Hepatocyte (in vitro differentiated cells): ENCODE data around the gene GLI3. TPM values are rescaled to one million over a fixed set of nuclear protein-coding genes. Genes with fewer than 3 reads are reported as not detected.

Experiments
- DNase-seq: peaks from one replicate; pipeline ENCODE4 v3.0.0-alpha.2; 2016; ENCODE audit warnings: low spot score
- H2AFZ ChIP-seq: fragments of 200-600 bp; sonication (generic); 2 replicates; pipeline ENCODE4 v1.6.0; 2016; ENCODE audit warnings: antibody characterized with exemption, mild to moderate bottlenecking
- H3K27ac ChIP-seq: fragments of 200-600 bp; sonication (generic); 2 replicates; pipeline ENCODE4 v1.5.1; 2016; ENCODE audit warnings: mild to moderate bottlenecking
- H3K27me3 ChIP-seq: fragments of 200-600 bp; sonication (generic); 2 replicates; pipeline ENCODE4 v1.6.1; 2016
- H3K36me3 ChIP-seq: fragments of 200-600 bp; sonication (generic); replicated peaks from 2 replicates; pipeline ENCODE4 v1.5.1; 2016; ENCODE audit warnings: low read depth; ENCODE audit not compliant: insufficient read depth
- H3K4me1 ChIP-seq: fragments of 200-600 bp; sonication (generic); 2 replicates; pipeline ENCODE4 v1.5.1; 2016; ENCODE audit warnings: mild to moderate bottlenecking, moderate library complexity; ENCODE audit not compliant: insufficient read depth
- H3K4me2 ChIP-seq: fragments of 200-600 bp; sonication (generic); 2 replicates; pipeline ENCODE4 v1.6.0; 2016
- H3K4me3 ChIP-seq: fragments of 200-600 bp; sonication (generic); 2 replicates; pipeline ENCODE4 v1.5.1; 2016; ENCODE audit warnings: mild to moderate bottlenecking
- H3K79me2 ChIP-seq: fragments of 200-600 bp; sonication (generic); 2 replicates; pipeline ENCODE4 v1.6.0; 2017; ENCODE audit warnings: mild to moderate bottlenecking
- H3K9me2 ChIP-seq: fragments of 200-600 bp; sonication (generic); replicated peaks from 2 replicates; pipeline ENCODE4 v1.6.0; 2017; ENCODE audit warnings: mild to moderate bottlenecking; ENCODE audit not compliant: insufficient read depth
- H3K9me3 ChIP-seq: fragments of 200-600 bp; sonication (generic); 2 replicates; pipeline ENCODE4 v1.5.1; 2016; ENCODE audit warnings: low read depth, mild to moderate bottlenecking
- H4K20me1 ChIP-seq: fragments of 200-600 bp; sonication (generic); 2 replicates; pipeline ENCODE4 v1.6.0; 2016; ENCODE audit warnings: mild to moderate bottlenecking; ENCODE audit not compliant: insufficient read depth, poor library complexity, severe bottlenecking
- CTCF ChIP-seq: fragments of 200-600 bp; sonication (generic); IDR thresholded peaks from 2 replicates; pipeline ENCODE4 v1.5.1; 2016; ENCODE audit warnings: antibody characterized with exemption, mild to moderate bottlenecking; ENCODE audit not compliant: poor library complexity
- EZH2 ChIP-seq: fragments of 200-600 bp; sonication (generic); IDR thresholded peaks from 2 replicates; pipeline ENCODE4 v1.6.1; 2016; ENCODE audit warnings: antibody characterized with exemption, mild to moderate bottlenecking, borderline replicate concordance
- EZH2phosphoT487 ChIP-seq: fragments of 200-600 bp; sonication (generic); IDR thresholded peaks from one replicate; pipeline ENCODE4 v1.6.1; 2018; ENCODE audit warnings: antibody characterized with exemption, mild to moderate bottlenecking, low read depth, moderate library complexity; ENCODE audit not compliant: unreplicated experiment, severe bottlenecking
- WGBS: methylation state at CpG from one replicate; pipeline ENCODE4 v1.1.6; 2016; ENCODE audit warnings: low lambda C conversion rate; ENCODE audit errors: missing lambda C conversion rate; 5-methylcytosine and 5-hydroxymethylcytosine counted together
- polyA plus RNA-seq: library from polyadenylated mRNA; unstranded; fragments of >200 nt; fragmentation: Nextera tagmentation; extraction: Ambion mirVana; gene quantifications from 2 replicates; pipeline ENCODE4 v1.2.1, GENCODE V29; 2016
- total RNA-seq: library from RNA; depleted of rRNA; stranded (reverse); fragments of >200 nt; gene quantifications from 2 replicates; pipeline ENCODE4 v1.2.3, GENCODE V29; 2014

GLI3 gene
- total and polyA plus RNA-seq, 2 experiments from 2014 or later: 5.5 to 20.0 TPM

- no peak for TF ChIP-seq EZH2phosphoT487
- TF ChIP-seq EZH2: no peak
- no peak for TF ChIP-seq CTCF
- Histone ChIP-seq H3K27me3 (no peaks in the 10 kb centered on the region), H3K79me2 (peaks cover 43% of the 10 kb centered on the region)
These were observed 34.4 kb downstream of the GLI3 start for GRCh38 chr7:42202601-42203000.

GRCh38 chr7:42198974-42199668, 37.9 kb downstream of the GLI3 start:
- Histone ChIP-seq H4K20me1 (no peaks in the 10 kb centered on the region), H3K4me3 (no peak overlapping the region), H3K79me2 (peaks cover 47% of the 10 kb centered on the region), H3K4me1 (peaks cover 8% of the 10 kb centered on the region), H3K36me3 (no peaks in the 10 kb centered on the region), H3K27me3 (no peaks in the 10 kb centered on the region), H3K27ac (peak overlapping the region; percentile 64), H3K4me2 (no peak overlapping the region), H3K9me2 (no peaks in the 10 kb centered on the region), H3K9me3 (no peaks in the 10 kb centered on the region), H2AFZ (no peak overlapping the region)
- TF ChIP-seq EZH2: no peak
- TF ChIP-seq EZH2phosphoT487: no peak
- no peak for TF ChIP-seq CTCF
- no peak for DNase-seq
- 63% methylated on average over 8 of the region's 8 CpGs for WGBS

More at GRCh38 chr7:42202601-42203000, 34.4 kb downstream of the GLI3 start:
- peaks cover 5% of the 10 kb centered on the region for H3K4me1 ChIP-seq
- H3K4me3 ChIP-seq: no peak overlapping the region
- no peak for DNase-seq
- H2AFZ ChIP-seq: no peak overlapping the region
- H3K9me2 ChIP-seq: no peaks in the 10 kb centered on the region
- no peak overlapping the region for H3K27ac ChIP-seq
- 83% methylated on average over 4 of the region's 4 CpGs for WGBS
- H4K20me1 ChIP-seq: no peaks in the 10 kb centered on the region
- H3K9me3 ChIP-seq: no peaks in the 10 kb centered on the region
- no peaks in the 10 kb centered on the region for H3K36me3 ChIP-seq
- H3K4me2 ChIP-seq: no peak overlapping the region

GRCh38 chr7:42198296-42198695, 38.7 kb downstream of the GLI3 start:
- H3K4me1 ChIP-seq: peaks cover 12% of the 10 kb centered on the region
- no peak overlapping the region for H3K4me3 ChIP-seq
- H3K9me3 ChIP-seq: no peaks in the 10 kb centered on the region
- no peaks in the 10 kb centered on the region for H3K9me2 ChIP-seq
- H3K27me3 ChIP-seq: no peaks in the 10 kb centered on the region
- H3K79me2 ChIP-seq: peaks cover 40% of the 10 kb centered on the region
- 77% methylated on average over 6 of the region's 6 CpGs for WGBS
- DNase-seq: no peak
- no peak overlapping the region for H2AFZ ChIP-seq
- H3K27ac ChIP-seq: peak overlapping the region; percentile 14
- H3K4me2 ChIP-seq: no peak overlapping the region
- TF ChIP-seq EZH2phosphoT487 (no peak), EZH2 (no peak), CTCF (no peak)
- no peaks in the 10 kb centered on the region for H4K20me1 ChIP-seq
- H3K36me3 ChIP-seq: no peaks in the 10 kb centered on the region
